ENCODE measurements around the gene PCGF3.
"Not testable (repeated sequence)": the region's sequence is repeated elsewhere in the genome, so short reads cannot be mapped to it uniquely, and the experiment has no call there.

The PCGF3 gene

DNA sequence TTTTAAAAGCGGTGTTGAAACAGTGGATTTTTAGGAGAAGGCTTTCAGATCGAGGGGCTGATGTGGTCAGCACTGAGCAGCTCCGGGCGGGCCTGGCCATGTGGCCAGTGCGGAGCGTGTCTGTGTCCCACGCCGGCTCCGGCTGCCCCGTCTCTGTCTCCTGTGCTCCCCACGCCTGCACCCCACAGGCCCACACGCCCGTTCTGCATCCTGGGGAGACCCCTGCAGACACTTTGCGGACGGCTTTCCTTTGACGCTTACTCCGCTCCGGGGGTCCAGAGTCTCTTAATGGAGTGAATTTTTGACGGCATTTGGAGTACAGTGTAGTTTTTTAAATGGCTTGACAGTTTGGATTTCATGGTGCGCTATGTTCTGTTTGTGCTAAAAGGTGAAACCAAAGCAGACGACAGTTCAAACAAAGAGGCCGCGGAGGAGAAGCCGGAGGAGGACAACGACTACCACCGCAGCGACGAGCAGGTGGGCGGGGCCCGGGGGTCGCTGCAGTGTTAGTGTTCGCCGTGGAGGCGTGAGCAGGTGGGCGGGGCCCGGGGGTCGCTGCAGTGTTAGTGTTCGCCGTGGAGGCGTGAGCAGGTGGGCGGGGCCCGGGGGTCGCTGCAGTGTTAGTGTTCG, 38.7 kb downstream of the PCGF3 start:
- FAIRE-seq, result no peak

DNA sequence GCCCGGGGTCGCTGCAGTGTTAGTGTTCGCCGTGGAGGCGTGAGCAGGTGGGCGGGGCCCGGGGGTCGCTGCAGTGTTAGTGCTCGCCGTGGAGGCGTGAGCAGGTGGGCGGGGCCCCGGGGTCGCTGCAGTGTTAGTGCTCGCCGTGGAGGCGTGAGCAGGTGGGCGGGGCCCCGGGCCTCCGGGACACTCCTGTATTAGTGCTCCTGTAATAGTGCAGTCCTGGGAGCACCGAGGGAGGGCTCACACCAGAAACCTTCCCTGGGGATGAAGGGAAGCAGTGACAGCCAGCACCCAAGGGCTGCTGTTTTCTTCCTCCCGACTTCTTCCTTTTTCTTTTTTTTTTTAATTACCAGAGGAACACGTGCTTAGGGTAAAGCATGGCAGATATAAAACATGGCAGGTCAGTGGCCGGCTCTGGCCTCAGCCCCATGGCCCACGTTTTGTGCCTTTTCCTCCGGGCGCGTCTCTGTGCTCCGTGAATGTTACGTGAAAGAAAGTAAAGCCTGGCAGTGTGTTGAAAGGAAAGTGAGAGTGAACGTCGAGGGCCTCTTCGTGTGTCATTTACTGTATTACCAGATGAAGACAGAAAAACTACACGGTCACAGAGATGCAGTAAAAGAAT, 42.0 kb downstream of the PCGF3 start:
- no peak for FAIRE-seq

GRCh38 chr4:748461-748860, 42.8 kb downstream of the PCGF3 start:
- no peak for FAIRE-seq

GRCh38 chr4:749698-750666, 44.4 kb downstream of the PCGF3 start:
- no peak for FAIRE-seq

DNA sequence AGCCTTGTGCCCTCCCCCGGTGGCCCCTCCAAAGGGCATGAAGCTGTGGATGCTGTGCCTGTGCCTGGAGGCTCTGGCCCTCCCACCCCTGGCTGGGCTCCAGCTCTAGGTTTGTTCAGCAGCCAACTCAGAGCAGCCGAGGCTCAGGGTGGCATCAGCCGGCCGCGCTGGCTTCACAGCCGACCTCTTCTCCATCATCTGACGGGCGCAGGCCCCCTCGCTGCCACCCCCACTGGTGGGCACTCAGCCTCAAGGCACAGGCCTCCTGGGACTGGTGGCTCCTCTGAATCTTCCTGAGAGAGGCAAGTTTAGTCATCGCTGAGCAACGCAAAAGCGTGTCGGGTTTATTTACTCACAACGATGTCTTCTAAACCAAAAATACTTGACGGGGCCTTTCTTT, 46.0 kb downstream of the PCGF3 start:
- no peak for FAIRE-seq

DNA sequence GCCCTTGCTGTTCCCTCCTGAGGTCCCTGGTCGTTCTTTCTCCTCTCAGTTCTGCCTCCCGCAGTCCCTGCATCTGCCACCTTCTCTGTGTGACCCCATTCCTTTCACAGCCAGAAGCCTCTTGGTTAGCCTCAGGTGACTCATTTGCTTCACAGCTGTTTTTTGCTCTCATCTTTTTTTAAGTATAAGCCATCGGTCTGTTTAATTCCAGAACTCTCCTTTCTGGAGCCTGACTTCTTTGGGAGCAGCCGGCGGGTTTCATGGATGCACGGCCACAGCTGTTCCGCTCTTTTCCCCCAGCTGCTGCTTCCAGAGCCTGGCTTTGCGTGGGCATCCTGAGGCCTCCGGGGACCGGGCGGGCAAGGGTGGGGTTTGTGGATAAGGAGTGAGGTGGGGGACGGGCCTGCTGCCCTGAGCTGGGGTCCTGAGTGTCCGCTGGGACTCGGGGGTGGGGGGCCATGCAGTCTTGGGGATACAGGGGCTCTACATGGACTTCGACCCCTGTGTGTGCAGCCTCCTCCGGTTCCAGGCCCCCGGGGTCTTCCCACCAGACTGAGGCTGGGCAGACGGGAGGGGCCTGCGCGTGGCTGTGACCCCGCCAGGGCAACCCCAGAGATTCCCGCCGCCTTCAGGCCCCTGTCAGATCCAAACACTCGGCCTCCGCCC, 46.7 kb downstream of the PCGF3 start:
- no peak for FAIRE-seq

GRCh38 chr4:753186-753585, 47.6 kb downstream of the PCGF3 start:
- not testable (repeated sequence) for FAIRE-seq

DNA sequence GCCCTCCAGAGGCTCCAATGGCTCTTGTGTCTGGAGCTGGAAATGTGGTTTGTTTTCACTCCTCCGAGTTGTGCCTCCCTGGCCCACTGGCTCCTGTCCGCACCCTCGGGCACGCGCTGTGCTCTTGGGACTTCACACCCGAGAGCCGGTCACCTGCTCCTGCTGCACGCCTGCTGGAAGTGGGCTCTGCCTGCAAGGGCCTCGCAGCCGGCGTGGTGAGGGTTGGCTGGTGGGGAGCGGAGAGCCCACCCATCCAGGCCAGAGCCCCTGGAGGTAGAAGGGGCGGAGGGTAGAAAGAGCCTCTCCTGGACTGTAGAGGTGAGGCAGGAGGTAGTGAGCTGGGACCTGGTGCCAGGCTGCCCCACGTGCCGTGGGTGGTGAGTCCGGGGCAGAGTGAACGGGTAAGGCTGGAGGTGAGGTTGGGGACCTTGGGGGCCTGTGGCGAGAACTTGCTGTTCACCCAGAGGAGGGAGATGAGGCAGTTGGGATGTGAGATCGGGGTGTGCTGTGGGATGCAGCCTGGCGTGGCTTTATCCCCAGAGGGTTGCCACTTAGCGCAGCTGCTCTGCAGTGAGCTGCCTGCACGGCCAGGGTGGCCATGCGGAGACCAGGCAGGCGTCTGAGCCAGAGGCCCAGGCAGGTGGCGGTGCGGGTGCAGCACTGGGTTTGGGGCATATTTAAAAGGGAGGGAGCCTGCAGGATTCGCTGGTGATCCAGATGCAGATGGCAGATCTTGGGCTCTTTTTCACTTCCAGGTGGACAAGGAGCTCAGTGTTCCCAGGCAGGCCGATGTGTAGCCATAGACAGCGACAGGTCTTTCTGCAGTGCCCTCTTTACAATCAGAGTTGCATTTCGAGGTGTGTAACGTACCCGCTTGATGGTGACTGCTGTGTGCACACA, 48.8 kb downstream of the PCGF3 start:
- FAIRE-seq, result no peak

- no peak for FAIRE-seq
Observed at GRCh38 chr4:757111-757510, 51.5 kb downstream of the PCGF3 start.

DNA sequence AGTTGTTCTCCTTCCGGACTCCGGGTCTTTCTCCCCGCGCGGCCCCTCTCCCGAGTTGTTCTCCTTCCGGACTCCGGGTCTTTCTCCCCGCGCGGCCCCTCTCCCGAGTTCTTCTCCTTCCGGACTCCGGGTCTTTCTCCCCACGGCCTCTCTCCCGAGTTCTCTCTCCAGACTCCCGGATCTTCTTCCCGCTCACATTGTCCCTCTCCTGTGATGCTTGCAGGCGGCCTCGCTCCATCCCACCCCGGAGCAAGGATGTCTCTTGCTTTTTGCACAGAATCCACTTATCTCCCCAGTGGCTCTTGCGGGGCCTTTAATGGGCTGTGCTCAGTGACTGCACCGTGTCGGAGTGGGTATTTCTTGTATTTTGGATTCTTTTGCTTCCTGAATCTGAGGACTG, 54.2 kb downstream of the PCGF3 start:
- not testable (repeated sequence) for FAIRE-seq

GRCh38 chr4:760616-761015, 55.0 kb downstream of the PCGF3 start:
- FAIRE-seq, result no peak

- FAIRE-seq, result no peak
Observed at GRCh38 chr4:761086-761485, 55.5 kb downstream of the PCGF3 start.

DNA sequence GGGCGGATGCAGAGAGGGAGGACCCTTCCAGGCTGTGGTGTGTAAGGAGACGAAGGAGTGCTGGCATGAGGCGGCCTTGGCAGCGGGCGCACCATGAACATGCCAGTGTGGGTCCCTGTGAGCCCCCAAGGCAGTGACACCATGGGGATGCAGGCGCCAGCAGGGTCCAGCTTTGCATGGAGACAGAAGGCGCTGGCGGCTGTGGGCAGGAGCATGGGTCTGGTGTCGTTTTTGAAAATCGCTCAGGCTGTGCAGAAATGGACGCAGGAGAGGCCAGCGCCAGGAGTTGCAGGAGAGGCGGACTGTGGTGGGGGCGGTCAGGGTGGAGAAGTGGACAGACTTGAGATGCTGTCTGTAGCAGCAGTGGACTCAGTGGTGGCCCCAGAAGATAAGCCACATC, 56.1 kb downstream of the PCGF3 start:
- no peak for FAIRE-seq

DNA sequence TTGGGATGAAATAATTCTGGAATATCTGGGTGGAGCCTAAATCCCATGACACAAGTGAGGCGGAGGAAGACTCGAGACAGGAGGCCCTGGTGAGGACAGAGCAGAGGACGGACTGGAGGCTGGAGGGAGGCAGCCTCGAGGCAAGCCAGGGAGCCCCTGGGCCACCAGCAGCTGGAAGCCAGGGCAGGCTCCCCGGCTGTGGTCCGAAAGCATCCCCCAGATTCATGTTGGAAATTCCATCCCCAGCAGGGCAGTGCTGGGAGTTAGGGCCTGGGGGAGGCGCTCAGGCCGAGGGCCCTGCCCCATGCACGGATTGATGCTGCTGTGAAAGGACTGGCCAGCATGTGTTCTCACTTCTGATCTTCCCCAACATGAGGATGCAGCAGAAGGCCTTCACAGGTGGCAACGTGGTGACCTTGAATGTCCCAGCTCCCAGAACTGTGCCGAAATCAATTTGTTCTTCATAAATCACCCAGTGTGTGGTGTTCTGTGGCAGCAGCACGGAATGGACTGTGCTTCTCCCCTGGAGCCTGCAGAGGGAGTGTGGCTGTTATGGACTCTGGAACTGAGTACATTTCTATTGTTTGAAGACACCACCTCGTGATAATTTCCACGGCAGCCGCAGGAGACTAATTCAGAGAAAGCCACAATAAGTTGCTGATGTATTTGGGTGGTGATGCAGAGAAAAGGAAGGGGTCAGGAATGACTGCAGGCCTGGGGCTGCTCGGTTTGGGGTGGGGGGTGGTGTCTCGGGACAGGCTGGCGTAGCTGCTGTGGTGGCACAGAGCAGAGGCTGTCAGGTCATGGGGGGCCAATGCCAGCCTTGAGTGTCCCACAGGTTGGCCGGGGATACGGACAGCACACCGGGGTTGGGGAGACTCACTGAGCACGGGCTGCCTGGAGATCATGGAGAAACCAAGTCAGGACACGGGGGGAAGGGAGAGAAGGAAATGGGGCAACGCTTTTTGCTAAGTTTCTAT, 56.9 kb downstream of the PCGF3 start:
- no peak for FAIRE-seq

- FAIRE-seq, result no peak
Observed at GRCh38 chr4:763191-763810, 57.7 kb downstream of the PCGF3 start.

GRCh38 chr4:763922-764321, 58.3 kb downstream of the PCGF3 start:
- FAIRE-seq, result no peak

GRCh38 chr4:764405-765169, 59.0 kb downstream of the PCGF3 start:
- FAIRE-seq, result no peak

- FAIRE-seq, result peak; percentile 86
Observed at GRCh38 chr4:766152-766515, 60.5 kb downstream of the PCGF3 start.

DNA sequence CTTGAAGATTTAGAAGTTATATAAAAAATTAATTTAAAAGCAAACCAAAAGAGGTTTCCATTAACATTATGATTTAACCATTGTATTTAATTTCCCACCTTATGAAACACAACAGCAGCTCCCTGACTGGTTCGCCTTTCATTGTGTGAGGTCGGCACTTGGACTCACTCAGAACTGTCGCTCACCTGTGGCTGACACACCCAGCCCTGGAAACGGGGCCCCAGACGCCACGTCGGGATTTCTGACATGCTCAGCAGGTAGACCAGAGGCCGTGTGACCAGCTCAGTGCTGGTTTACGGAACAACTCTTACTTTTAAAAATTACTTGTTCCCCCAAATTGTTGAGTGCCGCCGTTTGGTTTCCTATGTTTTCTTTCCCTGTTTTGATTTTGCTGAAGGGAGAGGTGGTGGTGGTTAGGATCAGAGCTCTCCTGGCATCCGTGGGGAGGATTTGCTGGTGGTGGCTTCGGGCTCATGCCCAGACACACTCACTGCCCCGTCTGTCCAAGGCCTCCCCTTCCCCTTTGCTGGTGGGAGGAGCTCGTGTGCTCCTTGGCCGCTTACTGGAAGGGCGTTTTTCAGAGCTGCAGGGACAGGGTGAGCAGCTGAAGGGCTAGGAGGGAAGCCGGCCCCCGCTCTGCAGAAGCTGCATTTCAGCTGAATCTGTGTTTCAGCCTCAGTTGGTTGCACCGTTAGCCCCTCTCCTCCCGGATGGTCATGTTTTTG, 61.1 kb downstream of the PCGF3 start:
- FAIRE-seq, result peak; percentile 58
